OCI-LY7 (cell line): ENCODE measurements around the gene TFEB.

Experiments used
- CTCF ChIP-seq: fragments of 200-600 bp; sonication (generic); conservative IDR thresholded peaks from 2 replicates; pipeline ENCODE4 v1.5.1; 2014; ENCODE audit warnings: mild to moderate bottlenecking, antibody characterized with exemption, low read length, moderate library complexity, mixed read lengths
- EZH2phosphoT487 ChIP-seq: fragments of 200-600 bp; sonication (generic); IDR thresholded peaks from 2 replicates; pipeline ENCODE4 v1.6.1; 2018; ENCODE audit warnings: low read depth, borderline replicate concordance, mild to moderate bottlenecking, mixed run types, antibody characterized with exemption, low read length, moderate library complexity, mixed read lengths

DNA sequence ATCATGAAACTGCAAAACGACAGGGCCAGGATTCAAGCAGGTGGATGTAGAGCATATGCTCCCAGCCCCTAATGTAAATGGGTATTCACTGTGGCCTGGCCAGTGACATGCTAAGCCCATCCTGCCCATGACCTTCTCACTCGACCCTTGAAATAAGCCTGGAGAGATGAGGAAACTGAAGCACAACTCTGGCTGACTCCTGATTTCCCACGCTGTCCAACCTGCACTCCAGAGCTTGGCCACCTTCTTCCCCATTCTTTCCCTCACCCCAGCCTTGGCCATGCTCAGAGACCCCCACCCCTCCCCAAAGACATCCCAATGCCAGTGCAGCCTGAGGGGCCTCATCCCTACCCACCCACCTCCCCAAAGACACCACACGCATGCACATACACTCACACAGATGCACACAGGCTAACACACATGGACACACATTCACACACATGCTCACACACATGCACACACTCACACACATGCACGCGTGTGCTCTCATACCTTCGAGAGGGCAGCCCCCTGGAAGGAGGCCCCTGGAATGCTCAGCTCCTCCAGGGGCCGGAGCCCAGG, 12.4 kb downstream of the TFEB start:
- TF ChIP-seq CTCF = no peak
- TF ChIP-seq EZH2phosphoT487 = no peak
